ENCODE results near the gene CTCF.

DNA sequence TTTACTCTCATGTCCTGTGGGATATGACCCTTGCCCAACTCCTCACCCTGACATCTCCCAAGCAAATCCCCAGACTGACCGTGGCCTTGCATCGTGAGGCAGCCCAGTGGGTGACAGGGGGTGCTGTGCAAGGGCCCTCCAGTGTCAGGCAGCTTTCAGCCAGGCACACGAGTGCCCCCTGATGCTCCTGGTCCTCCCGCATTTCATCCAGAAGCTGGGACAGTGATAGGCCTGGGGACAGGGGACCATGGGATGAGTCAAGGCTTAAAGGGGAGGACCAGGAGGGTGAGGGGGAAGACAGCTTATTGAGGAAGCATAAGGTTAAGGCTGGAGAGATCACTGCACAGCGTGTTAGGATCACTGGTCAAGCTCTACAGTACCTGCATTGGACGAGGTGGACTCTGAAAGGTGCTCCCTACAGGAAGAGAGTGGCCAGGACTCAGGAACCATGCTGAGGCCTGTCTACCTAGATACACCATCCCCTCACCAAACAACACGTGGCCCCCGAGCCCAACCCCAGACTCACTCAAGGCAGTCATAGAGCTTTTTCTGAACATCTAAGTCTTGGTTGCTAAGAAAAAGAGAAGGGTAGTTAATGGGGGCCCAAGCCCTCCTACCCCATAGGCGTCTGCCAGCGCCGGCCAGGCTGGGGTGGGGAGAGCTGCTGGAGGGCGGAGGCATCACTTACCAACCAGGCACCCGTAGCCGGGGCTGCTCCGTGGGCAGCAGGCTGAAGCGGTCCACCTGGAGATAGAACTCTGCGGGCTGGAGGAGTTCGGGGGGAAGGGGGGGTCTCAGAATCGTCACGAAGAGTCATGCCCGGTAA lies 96.7 kb downstream of the CTCF start:
- TF ChIP-seq TAF1 (IDR thresholded peaks at IDR 0.05; ENCODE audit: low read depth): no peak
- TF ChIP-seq CEBPB (IDR thresholded peaks at IDR 0.05): no peak
- no peak for TF ChIP-seq RAD21 (IDR thresholded peaks at IDR 0.05; ENCODE audit: low read depth)
- no peak for TF ChIP-seq ZBTB7A (IDR thresholded peaks at IDR 0.05; ENCODE audit: low read depth)
- TF ChIP-seq TCF12 (IDR thresholded peaks at IDR 0.05; ENCODE audit: low read depth): no peak
- no peak for TF ChIP-seq EP300 (IDR thresholded peaks at IDR 0.05; ENCODE audit: borderline replicate concordance)
- no peak for TF ChIP-seq FOXM1 (IDR thresholded peaks at IDR 0.05; ENCODE audit: borderline replicate concordance, low read depth)
- TF ChIP-seq, protein P1, sequence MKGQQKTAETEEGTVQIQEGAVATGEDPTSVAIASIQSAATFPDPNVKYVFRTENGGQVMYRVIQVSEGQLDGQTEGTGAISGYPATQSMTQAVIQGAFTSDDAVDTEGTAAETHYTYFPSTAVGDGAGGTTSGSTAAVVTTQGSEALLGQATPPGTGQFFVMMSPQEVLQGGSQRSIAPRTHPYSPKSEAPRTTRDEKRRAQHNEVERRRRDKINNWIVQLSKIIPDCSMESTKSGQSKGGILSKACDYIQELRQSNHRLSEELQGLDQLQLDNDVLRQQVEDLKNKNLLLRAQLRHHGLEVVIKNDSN (IDR thresholded peaks at IDR 0.05): no peak
- TF ChIP-seq YY1 (IDR thresholded peaks at IDR 0.05; ENCODE audit: low read depth): no peak
- no peak for TF ChIP-seq NFIC (IDR thresholded peaks at IDR 0.05)
- no peak for TF ChIP-seq CREB1 (IDR thresholded peaks at IDR 0.05; ENCODE audit: low read depth)
- TF ChIP-seq, protein P2, sequence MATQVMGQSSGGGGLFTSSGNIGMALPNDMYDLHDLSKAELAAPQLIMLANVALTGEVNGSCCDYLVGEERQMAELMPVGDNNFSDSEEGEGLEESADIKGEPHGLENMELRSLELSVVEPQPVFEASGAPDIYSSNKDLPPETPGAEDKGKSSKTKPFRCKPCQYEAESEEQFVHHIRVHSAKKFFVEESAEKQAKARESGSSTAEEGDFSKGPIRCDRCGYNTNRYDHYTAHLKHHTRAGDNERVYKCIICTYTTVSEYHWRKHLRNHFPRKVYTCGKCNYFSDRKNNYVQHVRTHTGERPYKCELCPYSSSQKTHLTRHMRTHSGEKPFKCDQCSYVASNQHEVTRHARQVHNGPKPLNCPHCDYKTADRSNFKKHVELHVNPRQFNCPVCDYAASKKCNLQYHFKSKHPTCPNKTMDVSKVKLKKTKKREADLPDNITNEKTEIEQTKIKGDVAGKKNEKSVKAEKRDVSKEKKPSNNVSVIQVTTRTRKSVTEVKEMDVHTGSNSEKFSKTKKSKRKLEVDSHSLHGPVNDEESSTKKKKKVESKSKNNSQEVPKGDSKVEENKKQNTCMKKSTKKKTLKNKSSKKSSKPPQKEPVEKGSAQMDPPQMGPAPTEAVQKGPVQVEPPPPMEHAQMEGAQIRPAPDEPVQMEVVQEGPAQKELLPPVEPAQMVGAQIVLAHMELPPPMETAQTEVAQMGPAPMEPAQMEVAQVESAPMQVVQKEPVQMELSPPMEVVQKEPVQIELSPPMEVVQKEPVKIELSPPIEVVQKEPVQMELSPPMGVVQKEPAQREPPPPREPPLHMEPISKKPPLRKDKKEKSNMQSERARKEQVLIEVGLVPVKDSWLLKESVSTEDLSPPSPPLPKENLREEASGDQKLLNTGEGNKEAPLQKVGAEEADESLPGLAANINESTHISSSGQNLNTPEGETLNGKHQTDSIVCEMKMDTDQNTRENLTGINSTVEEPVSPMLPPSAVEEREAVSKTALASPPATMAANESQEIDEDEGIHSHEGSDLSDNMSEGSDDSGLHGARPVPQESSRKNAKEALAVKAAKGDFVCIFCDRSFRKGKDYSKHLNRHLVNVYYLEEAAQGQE (IDR thresholded peaks at IDR 0.05; ENCODE audit: low read depth): no peak

Data from Ishikawa (cell line).